Ishikawa (cell line): ENCODE measurements around the gene MAML2.

Experiments
- CEBPB ChIP-seq: IDR thresholded peaks from 2 replicates; pipeline ENCODE4 v1.6.1; 2012
- EGR1 ChIP-seq: IDR thresholded peaks from 2 replicates; pipeline ENCODE4 v1.6.1; 2012
- EP300 ChIP-seq: IDR thresholded peaks from 2 replicates; pipeline ENCODE4 v1.6.1; 2012; ENCODE audit warnings: borderline replicate concordance
- FOXM1 ChIP-seq: IDR thresholded peaks from 2 replicates; pipeline ENCODE4 v1.6.1; 2012; ENCODE audit warnings: low read depth, borderline replicate concordance
- NFIC ChIP-seq: IDR thresholded peaks from 2 replicates; pipeline ENCODE4 v1.6.1; 2012
- RAD21 ChIP-seq: IDR thresholded peaks from 2 replicates; pipeline ENCODE4 v1.6.1; 2012; ENCODE audit warnings: low read depth
- TAF1 ChIP-seq: IDR thresholded peaks from 2 replicates; pipeline ENCODE4 v1.6.1; 2012; ENCODE audit warnings: low read depth, mild to moderate bottlenecking
- TCF12 ChIP-seq: IDR thresholded peaks from 2 replicates; pipeline ENCODE4 v1.6.1; 2012; ENCODE audit warnings: low read depth
- TEAD4 ChIP-seq: IDR thresholded peaks from 2 replicates; pipeline ENCODE4 v1.6.1; 2012
- ZBTB7A ChIP-seq: IDR thresholded peaks from 2 replicates; pipeline ENCODE4 v1.6.1; 2012; ENCODE audit warnings: low read depth
- TF ChIP-seq, protein P1 (sequence below): IDR thresholded peaks from 2 replicates; pipeline ENCODE4 v1.6.1; 2012; ENCODE audit warnings: low read depth, mild to moderate bottlenecking
- TF ChIP-seq, protein P2 (sequence below): IDR thresholded peaks from 2 replicates; pipeline ENCODE4 v1.6.1; 2012

DNA sequence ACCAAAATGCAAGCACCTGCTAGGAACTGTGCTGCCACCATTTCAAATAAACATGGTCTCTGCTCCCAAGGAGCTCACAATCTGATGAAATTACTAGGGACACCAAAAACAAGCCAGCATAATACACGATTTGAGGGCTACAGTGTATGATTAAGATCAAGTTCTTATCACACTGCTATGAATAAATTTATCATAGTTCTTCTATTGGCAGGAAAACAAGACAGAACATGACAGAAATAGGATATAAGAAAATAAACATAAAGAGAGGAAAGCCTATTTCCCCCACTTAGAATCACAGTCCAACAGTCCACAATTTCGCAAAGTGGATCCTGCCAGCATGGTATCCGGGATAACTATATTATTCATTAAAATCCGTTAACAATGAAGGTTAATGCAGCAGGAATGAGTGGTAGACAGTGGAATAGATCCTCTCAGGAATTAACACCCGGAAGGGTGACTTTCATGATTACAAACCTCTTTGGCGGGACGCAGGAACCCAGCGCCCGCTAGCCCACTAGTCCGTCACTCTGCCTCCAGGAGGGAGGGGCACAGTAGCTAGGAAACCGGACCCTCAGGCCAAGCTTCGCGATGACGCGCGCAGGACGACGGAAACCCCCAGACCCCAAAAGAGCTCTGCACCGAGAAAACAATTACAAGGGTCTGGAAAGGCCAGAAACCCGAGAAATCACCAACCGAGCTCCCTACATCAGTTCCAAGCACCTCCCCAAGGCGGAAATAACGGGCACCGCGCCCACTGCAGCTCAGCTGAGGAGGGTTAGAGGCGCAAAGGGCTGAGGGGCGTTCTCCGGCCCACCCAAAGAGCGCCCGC, 46.1 kb upstream of the MAML2 start:
- TF ChIP-seq EGR1, result no peak
- TF ChIP-seq TEAD4, result no peak
- TF ChIP-seq TAF1, result no peak
- TF ChIP-seq, protein P1, sequence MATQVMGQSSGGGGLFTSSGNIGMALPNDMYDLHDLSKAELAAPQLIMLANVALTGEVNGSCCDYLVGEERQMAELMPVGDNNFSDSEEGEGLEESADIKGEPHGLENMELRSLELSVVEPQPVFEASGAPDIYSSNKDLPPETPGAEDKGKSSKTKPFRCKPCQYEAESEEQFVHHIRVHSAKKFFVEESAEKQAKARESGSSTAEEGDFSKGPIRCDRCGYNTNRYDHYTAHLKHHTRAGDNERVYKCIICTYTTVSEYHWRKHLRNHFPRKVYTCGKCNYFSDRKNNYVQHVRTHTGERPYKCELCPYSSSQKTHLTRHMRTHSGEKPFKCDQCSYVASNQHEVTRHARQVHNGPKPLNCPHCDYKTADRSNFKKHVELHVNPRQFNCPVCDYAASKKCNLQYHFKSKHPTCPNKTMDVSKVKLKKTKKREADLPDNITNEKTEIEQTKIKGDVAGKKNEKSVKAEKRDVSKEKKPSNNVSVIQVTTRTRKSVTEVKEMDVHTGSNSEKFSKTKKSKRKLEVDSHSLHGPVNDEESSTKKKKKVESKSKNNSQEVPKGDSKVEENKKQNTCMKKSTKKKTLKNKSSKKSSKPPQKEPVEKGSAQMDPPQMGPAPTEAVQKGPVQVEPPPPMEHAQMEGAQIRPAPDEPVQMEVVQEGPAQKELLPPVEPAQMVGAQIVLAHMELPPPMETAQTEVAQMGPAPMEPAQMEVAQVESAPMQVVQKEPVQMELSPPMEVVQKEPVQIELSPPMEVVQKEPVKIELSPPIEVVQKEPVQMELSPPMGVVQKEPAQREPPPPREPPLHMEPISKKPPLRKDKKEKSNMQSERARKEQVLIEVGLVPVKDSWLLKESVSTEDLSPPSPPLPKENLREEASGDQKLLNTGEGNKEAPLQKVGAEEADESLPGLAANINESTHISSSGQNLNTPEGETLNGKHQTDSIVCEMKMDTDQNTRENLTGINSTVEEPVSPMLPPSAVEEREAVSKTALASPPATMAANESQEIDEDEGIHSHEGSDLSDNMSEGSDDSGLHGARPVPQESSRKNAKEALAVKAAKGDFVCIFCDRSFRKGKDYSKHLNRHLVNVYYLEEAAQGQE, result no peak
- TF ChIP-seq CEBPB, result no peak
- TF ChIP-seq ZBTB7A, result no peak
- TF ChIP-seq EP300, result no peak
- TF ChIP-seq NFIC, result peak; percentile 19; the same call in 1 of the 2 replicates
- no peak for TF ChIP-seq FOXM1
- TF ChIP-seq RAD21, result no peak
- TF ChIP-seq, protein P2, sequence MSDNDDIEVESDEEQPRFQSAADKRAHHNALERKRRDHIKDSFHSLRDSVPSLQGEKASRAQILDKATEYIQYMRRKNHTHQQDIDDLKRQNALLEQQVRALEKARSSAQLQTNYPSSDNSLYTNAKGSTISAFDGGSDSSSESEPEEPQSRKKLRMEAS, result no peak
- no peak for TF ChIP-seq TCF12
